ENCODE data around the gene TIMM10B. TPM values are rescaled to one million over a fixed set of nuclear protein-coding genes. Genes with fewer than 3 reads are reported as not detected.

TIMM10B gene
- total RNA-seq, 1 experiment from 2014 or later = 26.4 TPM

DNA sequence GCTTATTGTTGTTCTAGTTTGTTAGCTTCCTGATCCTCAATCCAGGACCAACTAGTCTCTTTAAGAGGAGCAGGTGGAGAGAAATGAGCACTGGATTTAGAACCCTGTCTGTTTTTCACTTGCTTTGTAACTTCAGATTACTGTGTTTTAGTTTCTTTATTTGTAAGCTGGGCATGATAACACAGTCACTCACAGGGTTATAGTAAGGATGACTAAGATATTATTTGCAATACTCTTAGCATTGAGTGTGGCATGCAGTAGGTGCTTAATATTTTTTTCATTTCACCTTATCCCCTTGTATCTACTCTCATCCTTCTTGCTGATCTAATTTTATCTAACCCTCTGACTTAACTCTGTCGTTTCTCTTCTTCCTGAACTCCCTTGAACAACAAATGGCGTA is 49.5 kb downstream of the TIMM10B start:
- BruUV-seq (replicated peaks) = no TSS peak
- H3K79me2 ChIP-seq (ENCODE audit: low read length) = no peaks in the 10 kb centered on the region
- no peak overlapping the region for H3K9ac ChIP-seq (ENCODE audit: low read length)
- H3F3A ChIP-seq (ENCODE audit: low read length, unreplicated experiment) = no peaks in the 10 kb centered on the region
- no peak for ATAC-seq
- H4K20me1 ChIP-seq (ENCODE audit: low read length) = no peaks in the 10 kb centered on the region
- no peak overlapping the region for H3K4me3 ChIP-seq (ENCODE audit: low read length)
- TF ChIP-seq EZH2 (IDR thresholded peaks at IDR 0.05; ENCODE audit: low read length, unreplicated experiment) (no peak), EZH2phosphoT487 (IDR thresholded peaks at IDR 0.05; ENCODE audit: borderline replicate concordance, low read length) (no peak)
- TF ChIP-seq, protein P1, sequence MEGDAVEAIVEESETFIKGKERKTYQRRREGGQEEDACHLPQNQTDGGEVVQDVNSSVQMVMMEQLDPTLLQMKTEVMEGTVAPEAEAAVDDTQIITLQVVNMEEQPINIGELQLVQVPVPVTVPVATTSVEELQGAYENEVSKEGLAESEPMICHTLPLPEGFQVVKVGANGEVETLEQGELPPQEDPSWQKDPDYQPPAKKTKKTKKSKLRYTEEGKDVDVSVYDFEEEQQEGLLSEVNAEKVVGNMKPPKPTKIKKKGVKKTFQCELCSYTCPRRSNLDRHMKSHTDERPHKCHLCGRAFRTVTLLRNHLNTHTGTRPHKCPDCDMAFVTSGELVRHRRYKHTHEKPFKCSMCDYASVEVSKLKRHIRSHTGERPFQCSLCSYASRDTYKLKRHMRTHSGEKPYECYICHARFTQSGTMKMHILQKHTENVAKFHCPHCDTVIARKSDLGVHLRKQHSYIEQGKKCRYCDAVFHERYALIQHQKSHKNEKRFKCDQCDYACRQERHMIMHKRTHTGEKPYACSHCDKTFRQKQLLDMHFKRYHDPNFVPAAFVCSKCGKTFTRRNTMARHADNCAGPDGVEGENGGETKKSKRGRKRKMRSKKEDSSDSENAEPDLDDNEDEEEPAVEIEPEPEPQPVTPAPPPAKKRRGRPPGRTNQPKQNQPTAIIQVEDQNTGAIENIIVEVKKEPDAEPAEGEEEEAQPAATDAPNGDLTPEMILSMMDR (conservative IDR thresholded peaks at IDR 0.05; ENCODE audit: low read depth, low read length) = no peak
- H3K36me3 ChIP-seq (ENCODE audit: low read depth, low read length) = no peaks in the 10 kb centered on the region
- intact Hi-C loops (cut with micrococcal nuclease) = loop anchor here (1.0 to 5.0 kb wide), 4 partner anchors 71 to 175 kb away; partner anchors contain the start of genes ILK, MRPL17 and RRP8
- DNase-seq = no peak
- H3K9me3 ChIP-seq (ENCODE audit: low read length) = no peaks in the 10 kb centered on the region
- H3K4me2 ChIP-seq (ENCODE audit: low read length) = no peak overlapping the region
- no peak overlapping the region for H2AFZ ChIP-seq (ENCODE audit: low read length)
- H3K27ac ChIP-seq (ENCODE audit: low read length) = no peak overlapping the region
- POLR2A ChIA-PET (ENCODE audit: unreplicated experiment) = no interaction called here
- H3K9me2 ChIP-seq (replicated peaks; ENCODE audit: low read length) = no peaks in the 10 kb centered on the region
- H3K27me3 ChIP-seq (ENCODE audit: low read length) = no peaks in the 10 kb centered on the region
- CTCF ChIA-PET = interaction anchor here (0.5 to 1.6 kb wide), 11 partner anchors 10 to 227 kb away, joined by 3 to 11 read pairs (median 4); partner anchors contain the start of genes MRPL17 and TPP1
- no peaks in the 10 kb centered on the region for H3K4me1 ChIP-seq (ENCODE audit: insufficient read depth, low read length)

DNA sequence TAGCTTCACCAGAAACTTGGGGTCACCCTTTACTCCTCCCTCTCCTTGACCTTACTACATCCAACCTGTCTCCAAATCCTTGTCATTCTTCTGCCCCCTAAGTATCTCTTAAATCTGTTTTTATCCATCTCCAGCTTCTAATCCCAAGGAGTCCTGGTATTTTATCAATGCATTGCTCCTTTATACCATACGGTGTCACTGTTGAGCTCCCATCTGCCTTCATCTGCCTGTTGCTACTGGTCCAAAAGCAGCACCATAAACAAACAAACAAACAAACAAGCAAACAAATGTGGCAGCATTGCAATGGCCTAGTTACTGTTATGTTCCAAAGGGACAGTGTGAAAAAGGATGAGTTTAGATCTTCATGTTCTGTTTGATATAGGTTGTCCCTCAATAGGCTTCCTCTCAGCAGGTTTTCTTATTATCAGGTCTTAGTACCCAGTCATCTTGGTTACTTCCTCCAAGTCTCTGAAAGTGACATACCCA is 50.0 kb downstream of the TIMM10B start:
- no peak overlapping the region for H3K27ac ChIP-seq (ENCODE audit: low read length)
- no peaks in the 10 kb centered on the region for H4K20me1 ChIP-seq (ENCODE audit: low read length)
- ATAC-seq (peak; percentile 71), DNase-seq (peak; percentile 60)
- H3K4me2 ChIP-seq (ENCODE audit: low read length) = no peak overlapping the region
- TF ChIP-seq EZH2 (IDR thresholded peaks at IDR 0.05; ENCODE audit: low read length, unreplicated experiment) = no peak
- TF ChIP-seq, protein P1 (conservative IDR thresholded peaks at IDR 0.05; ENCODE audit: low read depth, low read length) = peak; percentile 82
- H3K27me3 ChIP-seq (ENCODE audit: low read length) = no peaks in the 10 kb centered on the region
- H3F3A ChIP-seq (ENCODE audit: low read length, unreplicated experiment) = no peaks in the 10 kb centered on the region
- no TSS peak for BruUV-seq (replicated peaks)
- ChIA-PET POLR2A (ENCODE audit: unreplicated experiment) (interaction anchor here (0.6 kb wide), 1 partner anchor 80 kb away, joined by 5 read pairs; the partner anchor contains the start of gene TAF10), CTCF (interaction anchor here (0.5 to 1.6 kb wide), 12 partner anchors 10 to 908 kb away, joined by 3 to 11 read pairs (median 4); partner anchors contain the start of genes MRPL17 and TPP1)
- H3K36me3 ChIP-seq (ENCODE audit: low read depth, low read length) = no peaks in the 10 kb centered on the region
- no peaks in the 10 kb centered on the region for H3K9me2 ChIP-seq (replicated peaks; ENCODE audit: low read length)
- H3K4me1 ChIP-seq (ENCODE audit: insufficient read depth, low read length) = no peaks in the 10 kb centered on the region
- no peak overlapping the region for H3K4me3 ChIP-seq (ENCODE audit: low read length)
- H3K9me3 ChIP-seq (ENCODE audit: low read length) = no peaks in the 10 kb centered on the region
- H3K79me2 ChIP-seq (ENCODE audit: low read length) = no peaks in the 10 kb centered on the region
- H3K9ac ChIP-seq (ENCODE audit: low read length) = no peak overlapping the region
- H2AFZ ChIP-seq (ENCODE audit: low read length) = no peak overlapping the region
- intact Hi-C loops (cut with micrococcal nuclease) = loop anchor here (1.0 to 5.0 kb wide), 4 partner anchors 71 to 175 kb away; partner anchors contain the start of genes ILK, MRPL17 and RRP8

Other genes with a start within 250 kb of the TIMM10B start
- 23.3 and 30.4 TPM in 2 replicates for gene FHIP1B, start 246.9 kb upstream of the TIMM10B start, total RNA-seq (2014; rRNA removed)
- gene CNGA4, start 242.4 kb upstream of the TIMM10B start, total RNA-seq (2014; rRNA removed) = 0.51 TPM in 1 of 2 replicates, not detected in the other
- not detected in 2 replicates for gene CCKBR, start 221.7 kb upstream of the TIMM10B start, total RNA-seq (2014; rRNA removed)
- not detected in 2 replicates for gene CAVIN3, start 161.0 kb upstream of the TIMM10B start, total RNA-seq (2014; rRNA removed)
- 12.1 and 12.9 TPM in 2 replicates for gene SMPD1, start 91.0 kb upstream of the TIMM10B start, total RNA-seq (2014; rRNA removed)
- gene APBB1, start 62.4 kb upstream of the TIMM10B start, total RNA-seq (2014; rRNA removed) = 17.5 and 24.7 TPM in 2 replicates
- gene HPX, start 40.5 kb upstream of the TIMM10B start, total RNA-seq (2014; rRNA removed) = 1.6 TPM in 1 of 2 replicates, not detected in the other
- gene TRIM3, start 7.6 kb upstream of the TIMM10B start, total RNA-seq (2014; rRNA removed) = 20.3 and 24.7 TPM in 2 replicates
- 57.2 and 65.2 TPM in 2 replicates for gene ARFIP2, start 170 bp upstream of the TIMM10B start, total RNA-seq (2014; rRNA removed)
- gene DNHD1, start 15.8 kb downstream of the TIMM10B start, total RNA-seq (2014; rRNA removed) = 9.3 and 14.5 TPM in 2 replicates
- gene RRP8, start 122.1 kb downstream of the TIMM10B start, total RNA-seq (2014; rRNA removed) = 15.1 and 16.9 TPM in 2 replicates
- gene ILK, start 122.3 kb downstream of the TIMM10B start, total RNA-seq (2014; rRNA removed) = 73.0 and 73.9 TPM in 2 replicates
- 102 and 128 TPM in 2 replicates for gene TAF10, start 130.7 kb downstream of the TIMM10B start, total RNA-seq (2014; rRNA removed)
- 21.6 and 48.3 TPM in 2 replicates for gene TPP1, start 137.9 kb downstream of the TIMM10B start, total RNA-seq (2014; rRNA removed)
- under 0.01 TPM in 1 of 2 replicates, not detected in the other for gene DCHS1, start 174.3 kb downstream of the TIMM10B start, total RNA-seq (2014; rRNA removed)
- 72.5 and 78.1 TPM in 2 replicates for gene MRPL17, start 201.8 kb downstream of the TIMM10B start, total RNA-seq (2014; rRNA removed)

Measured in PC-3 (cell line).